ENCODE measurements around the gene NDP. TPM values are rescaled to one million over a fixed set of nuclear protein-coding genes. Genes with fewer than 3 reads are reported as not detected.

NDP gene
- total and polyA plus RNA-seq, 2 donors (not counting 1 experiment from before 2014, with no cell fraction given) = not detected

GRCh38 chrX:43970528-43970927 is 2.7 kb downstream of the NDP start:
- Histone ChIP-seq H2AFZ (ENCODE audit: insufficient read depth, low read depth, low read length, poor library complexity, severe bottlenecking) (no peak overlapping the region), H3K4me2 (replicated peaks; ENCODE audit: low read depth, low read length, poor library complexity, severe bottlenecking) (no peak overlapping the region), H3K27me3 (replicated peaks in 1 of 4; ENCODE audit: control extremely low read depth in 1 of 4, control insufficient read depth in 3 of 4, insufficient read depth in 4 of 4, low read length in 3 of 4) (peaks cover 0 to 21% (median 2%) of the 10 kb centered on the region in 4 experiments), H4K20me1 (ENCODE audit: control insufficient read depth, insufficient read depth, low read length, poor library complexity, severe bottlenecking) (no peaks in the 10 kb centered on the region), H3K4me1 (ENCODE audit: control insufficient read depth in 2 of 2, insufficient read depth in 2 of 2, low read length in 2 of 2) (peaks cover 10 to 11% of the 10 kb centered on the region in 2 donors), H3K9ac (ENCODE audit: low read length) (no peak overlapping the region), H3K9me3 (ENCODE audit: control extremely low read depth in 1 of 3, control insufficient read depth in 2 of 3, insufficient read depth in 1 of 3, low read length in 2 of 3) (no peaks in the 10 kb centered on the region), H3K36me3 (replicated peaks in 1 of 2; ENCODE audit: control extremely low read depth in 1 of 2, control insufficient read depth in 1 of 2, extremely low read depth in 1 of 2, insufficient read depth in 2 of 2, low read length in 1 of 2) (no peaks in the 10 kb centered on the region), H3K27ac (ENCODE audit: low read length in 2 of 2) (no peak overlapping the region), H3K79me2 (ENCODE audit: control insufficient read depth, insufficient read depth, low read length) (no peaks in the 10 kb centered on the region), H3K4me3 (ENCODE audit: control extremely low read depth in 1 of 5, extremely low read depth in 1 of 5, insufficient read depth in 1 of 5, low read depth in 2 of 5, low read length in 4 of 5) (no peak overlapping the region)
- no peak for TF ChIP-seq CTCF (IDR thresholded peaks at IDR 0.05)
- TF ChIP-seq EZH2 (IDR thresholded peaks at IDR 0.05; ENCODE audit: borderline replicate concordance, insufficient read depth, low read depth, low read length, poor library complexity, severe bottlenecking) = no peak
- DNase-seq (no peak), ATAC-seq (ENCODE audit: low read depth) (no peak)
- WGBS (ENCODE audit: insufficient coverage) = no CpG with 5 or more reads among the region's 5 CpGs
- H3K27me3 Mint-ChIP-seq = peaks cover 29% of the 10 kb centered on the region
- intact Hi-C loops (cut with micrococcal nuclease) = no loop called here
- no peaks in the 10 kb centered on the region for H3K9me3 Mint-ChIP-seq (ENCODE audit: insufficient read depth)
- ChIA-PET CTCF (no interaction called here), POLR2A (no interaction called here)
- H3K27ac Mint-ChIP-seq = no peak overlapping the region
- H3K4me3 Mint-ChIP-seq = no peak overlapping the region
- H3K4me1 Mint-ChIP-seq = peaks cover 12% of the 10 kb centered on the region

- Histone ChIP-seq H2AFZ (ENCODE audit: insufficient read depth, low read depth, low read length, poor library complexity, severe bottlenecking) (no peak overlapping the region), H3K79me2 (ENCODE audit: control insufficient read depth, insufficient read depth, low read length) (no peaks in the 10 kb centered on the region), H3K4me2 (replicated peaks; ENCODE audit: low read depth, low read length, poor library complexity, severe bottlenecking) (no peak overlapping the region), H3K9ac (ENCODE audit: low read length) (no peak overlapping the region), H3K27me3 (replicated peaks in 1 of 4; ENCODE audit: control extremely low read depth in 1 of 4, control insufficient read depth in 3 of 4, insufficient read depth in 4 of 4, low read length in 3 of 4) (peaks cover 0 to 17% (median 2%) of the 10 kb centered on the region in 4 experiments), H3K36me3 (replicated peaks in 1 of 2; ENCODE audit: control extremely low read depth in 1 of 2, control insufficient read depth in 1 of 2, extremely low read depth in 1 of 2, insufficient read depth in 2 of 2, low read length in 1 of 2) (no peaks in the 10 kb centered on the region), H3K4me1 (ENCODE audit: control insufficient read depth in 2 of 2, insufficient read depth in 2 of 2, low read length in 2 of 2) (peaks cover 10 to 11% of the 10 kb centered on the region in 2 donors), H4K20me1 (ENCODE audit: control insufficient read depth, insufficient read depth, low read length, poor library complexity, severe bottlenecking) (no peaks in the 10 kb centered on the region), H3K27ac (ENCODE audit: low read length in 2 of 2) (no peak overlapping the region), H3K9me3 (ENCODE audit: control extremely low read depth in 1 of 3, control insufficient read depth in 2 of 3, insufficient read depth in 1 of 3, low read length in 2 of 3) (no peaks in the 10 kb centered on the region), H3K4me3 (ENCODE audit: control extremely low read depth in 1 of 5, extremely low read depth in 1 of 5, insufficient read depth in 1 of 5, low read depth in 2 of 5, low read length in 4 of 5) (no peak overlapping the region)
- intact Hi-C loops (cut with micrococcal nuclease) = no loop called here
- Mint-ChIP-seq H3K9me3 (ENCODE audit: insufficient read depth) (no peaks in the 10 kb centered on the region), H3K27ac (no peak overlapping the region), H3K4me3 (no peak overlapping the region), H3K4me1 (peaks cover 12% of the 10 kb centered on the region), H3K27me3 (peaks cover 22% of the 10 kb centered on the region)
- DNase-seq (no peak), ATAC-seq (ENCODE audit: low read depth) (no peak)
- ChIA-PET CTCF (no interaction called here), POLR2A (no interaction called here)
- TF ChIP-seq CTCF (IDR thresholded peaks at IDR 0.05) (no peak), EZH2 (IDR thresholded peaks at IDR 0.05; ENCODE audit: borderline replicate concordance, insufficient read depth, low read depth, low read length, poor library complexity, severe bottlenecking) (no peak)
- WGBS (ENCODE audit: insufficient coverage) = 100% methylated on average over 2 of the region's 19 CpGs
Measured at GRCh38 chrX:43969504-43970501, 3.4 kb downstream of the NDP start.
